ENCODE results near the gene FNDC3B. TPM values are rescaled to one million over a fixed set of nuclear protein-coding genes. Genes with fewer than 3 reads are reported as not detected.

Gene FNDC3B
- total and polyA plus RNA-seq, 9 of the 15 experiments (the other 6 are each of a cell fraction or from before 2014, with no cell fraction given): 7.0 to 35.8 (median 16.2) TPM

- TF ChIP-seq, protein P1, sequence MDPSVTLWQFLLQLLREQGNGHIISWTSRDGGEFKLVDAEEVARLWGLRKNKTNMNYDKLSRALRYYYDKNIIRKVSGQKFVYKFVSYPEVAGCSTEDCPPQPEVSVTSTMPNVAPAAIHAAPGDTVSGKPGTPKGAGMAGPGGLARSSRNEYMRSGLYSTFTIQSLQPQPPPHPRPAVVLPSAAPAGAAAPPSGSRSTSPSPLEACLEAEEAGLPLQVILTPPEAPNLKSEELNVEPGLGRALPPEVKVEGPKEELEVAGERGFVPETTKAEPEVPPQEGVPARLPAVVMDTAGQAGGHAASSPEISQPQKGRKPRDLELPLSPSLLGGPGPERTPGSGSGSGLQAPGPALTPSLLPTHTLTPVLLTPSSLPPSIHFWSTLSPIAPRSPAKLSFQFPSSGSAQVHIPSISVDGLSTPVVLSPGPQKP (CRISPR knock-in tag; IDR thresholded peaks at IDR 0.05): no peak
- TF ChIP-seq, protein P2, sequence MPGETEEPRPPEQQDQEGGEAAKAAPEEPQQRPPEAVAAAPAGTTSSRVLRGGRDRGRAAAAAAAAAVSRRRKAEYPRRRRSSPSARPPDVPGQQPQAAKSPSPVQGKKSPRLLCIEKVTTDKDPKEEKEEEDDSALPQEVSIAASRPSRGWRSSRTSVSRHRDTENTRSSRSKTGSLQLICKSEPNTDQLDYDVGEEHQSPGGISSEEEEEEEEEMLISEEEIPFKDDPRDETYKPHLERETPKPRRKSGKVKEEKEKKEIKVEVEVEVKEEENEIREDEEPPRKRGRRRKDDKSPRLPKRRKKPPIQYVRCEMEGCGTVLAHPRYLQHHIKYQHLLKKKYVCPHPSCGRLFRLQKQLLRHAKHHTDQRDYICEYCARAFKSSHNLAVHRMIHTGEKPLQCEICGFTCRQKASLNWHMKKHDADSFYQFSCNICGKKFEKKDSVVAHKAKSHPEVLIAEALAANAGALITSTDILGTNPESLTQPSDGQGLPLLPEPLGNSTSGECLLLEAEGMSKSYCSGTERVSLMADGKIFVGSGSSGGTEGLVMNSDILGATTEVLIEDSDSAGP (CRISPR knock-in tag; IDR thresholded peaks at IDR 0.05): no peak
- TF ChIP-seq PRPF4 (IDR thresholded peaks at IDR 0.05; ENCODE audit: insufficient read depth, low read depth, low read length, poor library complexity, severe bottlenecking): no peak
These were observed 340.0 kb downstream of the FNDC3B start (continued) for GRCh38 chr3:172379372-172379771.

DNA sequence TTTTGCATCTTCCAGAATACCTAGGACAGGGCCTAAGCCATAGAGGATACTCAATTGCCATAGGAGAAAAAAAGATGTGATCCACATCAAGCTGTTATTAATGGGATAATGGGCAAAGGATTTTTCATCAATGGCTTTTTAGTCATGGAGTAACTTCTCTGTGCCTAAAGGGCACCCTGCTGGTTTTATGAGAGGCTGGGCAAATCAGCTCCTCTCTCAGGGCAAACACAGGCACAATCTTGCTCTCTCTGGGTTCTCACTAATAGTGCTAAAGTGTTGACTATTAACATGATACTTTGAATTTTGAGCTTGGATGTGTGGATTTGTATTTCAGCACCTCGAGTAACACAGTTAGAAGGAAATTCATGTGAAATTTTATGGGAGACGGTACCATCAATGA is 341.3 kb downstream of the FNDC3B start:
- H3K27me3 ChIP-seq (ENCODE audit: control insufficient read depth in 2 of 2, insufficient read depth in 2 of 2, low read length in 2 of 2): no peaks in the 10 kb centered on the region
- no peaks in the 10 kb centered on the region; the same call in 1 of the 2 replicates for H3K9me3 ChIP-seq (replicated peaks; ENCODE audit: control insufficient read depth, insufficient read depth, low read depth, low read length)
- CTCF ChIA-PET (ENCODE audit: low intra/inter-chr PET ratio): no interaction called here
- 76% methylated on average over 2 of the region's 2 CpGs for WGBS (ENCODE audit: insufficient coverage, low coverage, missing lambda C conversion rate)
- no peaks in the 10 kb centered on the region; the same call in 1 of the 2 replicates for H4K20me1 ChIP-seq (replicated peaks; ENCODE audit: control insufficient read depth, insufficient read depth, low read length)
- no peak for ATAC-seq
- H3K79me2 ChIP-seq (ENCODE audit: control insufficient read depth, insufficient read depth, low read length): no peaks in the 10 kb centered on the region
- BruUV-seq (replicated peaks): no TSS peak
- no peak overlapping the region for H3K27ac ChIP-seq (ENCODE audit: extremely low read depth, low read depth, low read length)
- no peak for DNase-seq (ENCODE audit: extremely low read depth in 1 of 4, low spot score in 3 of 4)
- in situ Hi-C loops (cut with MboI) (no loop called here), intact Hi-C loops (cut with micrococcal nuclease) (no loop called here)
- no peak overlapping the region for H3K4me3 ChIP-seq
- FAIRE-seq: no peak
- no peak overlapping the region for H3K4me2 ChIP-seq (ENCODE audit: insufficient read depth, low read length)
- no peak overlapping the region for H2AFZ ChIP-seq (ENCODE audit: low read depth, low read length)
- POLR2A ChIA-PET: interaction anchor here (0.6 to 1.1 kb wide), 2 partner anchors 16 to 396 kb away, joined by 3 read pairs; no protein-coding TSS in a partner anchor
- no peaks in the 10 kb centered on the region for H3K4me1 ChIP-seq (replicated peaks in 1 of 2; ENCODE audit: control insufficient read depth in 2 of 2, insufficient read depth in 2 of 2, low read length in 2 of 2)
- no peak overlapping the region for H3K9ac ChIP-seq (ENCODE audit: insufficient read depth in 1 of 2, low read depth in 2 of 2, low read length in 2 of 2)
- H3K9me1 ChIP-seq (ENCODE audit: control insufficient read depth, insufficient read depth, low read length): no peaks in the 10 kb centered on the region
- H3K36me3 ChIP-seq (ENCODE audit: control insufficient read depth, insufficient read depth, low read length): peaks cover 43% of the 10 kb centered on the region
- TF ChIP-seq GABPB1 (CRISPR knock-in tag; IDR thresholded peaks at IDR 0.05) (no peak), CCAR2 (IDR thresholded peaks at IDR 0.05; ENCODE audit: low read depth, low read length) (no peak), THAP12 (CRISPR knock-in tag; IDR thresholded peaks at IDR 0.05) (no peak), ZBTB1 (CRISPR knock-in tag; IDR thresholded peaks at IDR 0.05; ENCODE audit: borderline replicate concordance, low read depth) (no peak), SMARCA5 (IDR thresholded peaks at IDR 0.05) (no peak), KAT7 (CRISPR knock-in tag; IDR thresholded peaks at IDR 0.05; ENCODE audit: borderline replicate concordance) (no peak), NR3C1 (CRISPR knock-in tag; IDR thresholded peaks at IDR 0.05) (no peak), FOXP1 (CRISPR knock-in tag; IDR thresholded peaks at IDR 0.05) (no peak), NCOA1 (IDR thresholded peaks at IDR 0.05; ENCODE audit: low read depth) (no peak)
- TF ChIP-seq, protein P3, sequence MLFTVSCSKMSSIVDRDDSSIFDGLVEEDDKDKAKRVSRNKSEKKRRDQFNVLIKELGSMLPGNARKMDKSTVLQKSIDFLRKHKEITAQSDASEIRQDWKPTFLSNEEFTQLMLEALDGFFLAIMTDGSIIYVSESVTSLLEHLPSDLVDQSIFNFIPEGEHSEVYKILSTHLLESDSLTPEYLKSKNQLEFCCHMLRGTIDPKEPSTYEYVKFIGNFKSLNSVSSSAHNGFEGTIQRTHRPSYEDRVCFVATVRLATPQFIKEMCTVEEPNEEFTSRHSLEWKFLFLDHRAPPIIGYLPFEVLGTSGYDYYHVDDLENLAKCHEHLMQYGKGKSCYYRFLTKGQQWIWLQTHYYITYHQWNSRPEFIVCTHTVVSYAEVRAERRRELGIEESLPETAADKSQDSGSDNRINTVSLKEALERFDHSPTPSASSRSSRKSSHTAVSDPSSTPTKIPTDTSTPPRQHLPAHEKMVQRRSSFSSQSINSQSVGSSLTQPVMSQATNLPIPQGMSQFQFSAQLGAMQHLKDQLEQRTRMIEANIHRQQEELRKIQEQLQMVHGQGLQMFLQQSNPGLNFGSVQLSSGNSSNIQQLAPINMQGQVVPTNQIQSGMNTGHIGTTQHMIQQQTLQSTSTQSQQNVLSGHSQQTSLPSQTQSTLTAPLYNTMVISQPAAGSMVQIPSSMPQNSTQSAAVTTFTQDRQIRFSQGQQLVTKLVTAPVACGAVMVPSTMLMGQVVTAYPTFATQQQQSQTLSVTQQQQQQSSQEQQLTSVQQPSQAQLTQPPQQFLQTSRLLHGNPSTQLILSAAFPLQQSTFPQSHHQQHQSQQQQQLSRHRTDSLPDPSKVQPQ (CRISPR knock-in tag; IDR thresholded peaks at IDR 0.05; ENCODE audit: borderline replicate concordance): no peak
